ENCODE results near the gene ZNF615.
"Not testable (repeated sequence)": the region's sequence is repeated elsewhere in the genome, so short reads cannot be mapped to it uniquely, and the experiment has no call there.

ZNF615 gene

GRCh38 chr19:52007806-52008557, at the start of gene ZNF615:
Gene ZNF615, minus strand, starts transcription at chr19:52008211. Its CDS starts 4,500 bp downstream, at chr19:52003711.
- H3K4me2 ChIP-seq (ENCODE audit: low read length), result peak within 1 kb of the TSS; percentile 85
- no peak for TF ChIP-seq CTCF (IDR thresholded peaks at IDR 0.05)
- H3K36me3 ChIP-seq (ENCODE audit: control insufficient read depth, insufficient read depth, low read length), result no peaks in the 10 kb centered on the region
- H3K4me3 ChIP-seq (ENCODE audit: low read depth, low read length), result peak within 1 kb of the TSS; percentile 86
- H3K9ac ChIP-seq, result peak within 1 kb of the TSS; percentile 80
- H3K27me3 ChIP-seq (ENCODE audit: control insufficient read depth, insufficient read depth, low read length), result no peaks in the 10 kb centered on the region
- H3K27ac ChIP-seq, result peak within 1 kb of the TSS; percentile 94
- H3K9me3 ChIP-seq (ENCODE audit: control insufficient read depth, low read length), result no peaks in the 10 kb centered on the region
- peak within 1 kb of the TSS; percentile 100 for H2AFZ ChIP-seq
- no peaks in the 10 kb centered on the region for H3K4me1 ChIP-seq
- peaks cover 23% of the 10 kb centered on the region for H3K79me2 ChIP-seq

GRCh38 chr19:52056480-52056879, 48.5 kb upstream of the ZNF615 start:
- H3K4me2 ChIP-seq (ENCODE audit: low read length); H3K36me3 ChIP-seq (ENCODE audit: control insufficient read depth, insufficient read depth, low read length); H3K27ac ChIP-seq; H3K27me3 ChIP-seq (ENCODE audit: control insufficient read depth, insufficient read depth, low read length); H3K9me3 ChIP-seq (ENCODE audit: control insufficient read depth, low read length); H3K4me1 ChIP-seq; H3K79me2 ChIP-seq; H3K4me3 ChIP-seq (ENCODE audit: low read depth, low read length); H3K9ac ChIP-seq; H2AFZ ChIP-seq: not testable (repeated sequence)

- not testable (repeated sequence) for H3K79me2 ChIP-seq; H3K9ac ChIP-seq; H3K4me1 ChIP-seq; H3K36me3 ChIP-seq (ENCODE audit: control insufficient read depth, insufficient read depth, low read length); H3K9me3 ChIP-seq (ENCODE audit: control insufficient read depth, low read length); H3K27me3 ChIP-seq (ENCODE audit: control insufficient read depth, insufficient read depth, low read length); H3K4me2 ChIP-seq (ENCODE audit: low read length); H3K27ac ChIP-seq; H2AFZ ChIP-seq; H3K4me3 ChIP-seq (ENCODE audit: low read depth, low read length)
Observed at GRCh38 chr19:52051736-52052135, 43.7 kb upstream of the ZNF615 start.

- Histone ChIP-seq H3K4me3 (ENCODE audit: low read depth, low read length) (peak within 1 kb of the TSS; percentile 97), H3K9ac (peak within 1 kb of the TSS; percentile 22), H3K27ac (peak within 1 kb of the TSS; percentile 90), H3K36me3 (ENCODE audit: control insufficient read depth, insufficient read depth, low read length) (no peaks in the 10 kb centered on the region), H3K9me3 (ENCODE audit: control insufficient read depth, low read length) (no peaks in the 10 kb centered on the region), H3K27me3 (ENCODE audit: control insufficient read depth, insufficient read depth, low read length) (no peaks in the 10 kb centered on the region), H3K4me2 (ENCODE audit: low read length) (peak within 1 kb of the TSS; percentile 99), H2AFZ (peak within 1 kb of the TSS; percentile 86), H3K79me2 (peaks cover 3% of the 10 kb centered on the region), H3K4me1 (no peaks in the 10 kb centered on the region)
- TF ChIP-seq CTCF (IDR thresholded peaks at IDR 0.05), result no peak
Observed at GRCh38 chr19:52048555-52049501, 40.8 kb upstream of the ZNF615 start, which contains the start of gene ZNF432. Gene ZNF432, minus strand, starts transcription at chr19:52048838. Its CDS starts 1,970 bp downstream, at chr19:52046868.

GRCh38 chr19:52039169-52039568, 31.2 kb upstream of the ZNF615 start:
- Histone ChIP-seq H3K36me3 (ENCODE audit: control insufficient read depth, insufficient read depth, low read length) (peaks cover 22% of the 10 kb centered on the region), H3K79me2 (no peaks in the 10 kb centered on the region), H3K4me3 (ENCODE audit: low read depth, low read length) (no peak overlapping the region), H3K4me2 (ENCODE audit: low read length) (no peak overlapping the region), H3K27ac (no peak overlapping the region), H3K9ac (no peak overlapping the region), H2AFZ (no peak overlapping the region), H3K4me1 (no peaks in the 10 kb centered on the region), H3K9me3 (ENCODE audit: control insufficient read depth, low read length) (peaks cover 8% of the 10 kb centered on the region), H3K27me3 (ENCODE audit: control insufficient read depth, insufficient read depth, low read length) (no peaks in the 10 kb centered on the region)
- TF ChIP-seq CTCF (IDR thresholded peaks at IDR 0.05), result no peak

All from parathyroid adenoma (tissue), 2 donors.